Myocyte (in vitro differentiated cells): ENCODE measurements around the gene ESR2. TPM values are rescaled to one million over a fixed set of nuclear protein-coding genes. Genes with fewer than 3 reads are reported as not detected.
A peak's percentile ranks its signal among the peaks of the same experiment; 100 is the strongest.
"Not testable (repeated sequence)": the region's sequence is repeated elsewhere in the genome, so short reads cannot be mapped to it uniquely, and the experiment has no call there.

ENCODE experiments used
- DNase-seq: peaks from one replicate; pipeline ENCODE4 v3.0.0-alpha.2; 2012; ENCODE audit warnings: low read depth
- total RNA-seq: library from RNA; depleted of rRNA; stranded (reverse); fragments of >200 nt; gene quantifications from 2 replicates; pipeline ENCODE4 v1.2.3, GENCODE V29; 2014

ESR2 gene
- total RNA-seq, 1 donor from 2014 or later: 0.43 TPM

GRCh38 chr14:64198486-64198885 lies 95.7 kb downstream of the ESR2 start:
- no peak for DNase-seq

GRCh38 chr14:64197996-64198395 lies 96.2 kb downstream of the ESR2 start:
- no peak for DNase-seq

- DNase-seq: peak; percentile 44
Observed at GRCh38 chr14:64196814-64197411, 97.3 kb downstream of the ESR2 start.

GRCh38 chr14:64196056-64196455 lies 98.1 kb downstream of the ESR2 start:
- no peak for DNase-seq

- DNase-seq: no peak
Observed at GRCh38 chr14:64195199-64195598, 99.0 kb downstream of the ESR2 start.

- no peak for DNase-seq
Observed at GRCh38 chr14:64194404-64194803, 99.8 kb downstream of the ESR2 start.

GRCh38 chr14:64193821-64194220 lies 100.3 kb downstream of the ESR2 start:
- no peak for DNase-seq

- peak; percentile 16 for DNase-seq
Observed at GRCh38 chr14:64191756-64192155, 102.4 kb downstream of the ESR2 start.

GRCh38 chr14:64190974-64191502 lies 103.1 kb downstream of the ESR2 start:
- no peak for DNase-seq

- DNase-seq: no peak
Observed at GRCh38 chr14:64187331-64187730, 106.8 kb downstream of the ESR2 start.

- no peak for DNase-seq
Observed at GRCh38 chr14:64186231-64187129, 107.7 kb downstream of the ESR2 start.

GRCh38 chr14:64185184-64185583 lies 109.0 kb downstream of the ESR2 start:
- DNase-seq: no peak

GRCh38 chr14:64184103-64184729 lies 110.0 kb downstream of the ESR2 start:
- no peak for DNase-seq

GRCh38 chr14:64182908-64183307 lies 111.3 kb downstream of the ESR2 start:
- not testable (repeated sequence) for DNase-seq

GRCh38 chr14:64178814-64179213 lies 115.4 kb downstream of the ESR2 start:
- DNase-seq: no peak

GRCh38 chr14:64176330-64176729 lies 117.8 kb downstream of the ESR2 start:
- DNase-seq: no peak

- peak; percentile 37 for DNase-seq
Observed at GRCh38 chr14:64174922-64175782, 119.0 kb downstream of the ESR2 start.

- no peak for DNase-seq
Observed at GRCh38 chr14:64170181-64170580, 124.0 kb downstream of the ESR2 start.

GRCh38 chr14:64159588-64159987 lies 134.6 kb downstream of the ESR2 start:
- DNase-seq: no peak

GRCh38 chr14:64158608-64159007 lies 135.6 kb downstream of the ESR2 start:
- DNase-seq: no peak

- no peak for DNase-seq
Observed at GRCh38 chr14:64149921-64150320, 144.2 kb downstream of the ESR2 start.
